WTC11 (cell line): Measurements from ENCODE around the gene ARHGAP22. TPM values are rescaled to one million over a fixed set of nuclear protein-coding genes. Genes with fewer than 3 reads are reported as not detected.

Source experiments
- ATAC-seq: fragments of 200-7000 bp; cut with Tn5 transposase; 2 replicates; pipeline ENCODE4 v1.10.0; 2021; ENCODE audit warnings: mild to moderate bottlenecking, moderate library complexity
- CTCF ChIA-PET: fragments of 300-600 bp; sonication (Branson Sonifier 250); formaldehyde crosslinking; loops from one replicate; lab custom pipeline; 2021; ENCODE audit warnings: antibody characterized with exemption; lab: Charles Lee
- POLR2A ChIA-PET: fragments of 350-600 bp; sonication (Branson Sonifier 250); formaldehyde crosslinking; loops from one replicate; lab custom pipeline; 2021; ENCODE audit warnings: antibody characterized with exemption; lab: Charles Lee
- DNase-seq: peaks from one replicate; pipeline ENCODE4 v3.0.0; 2021; ENCODE audit warnings: low spot score
- H3K27ac Mint-ChIP-seq: 2 replicates; pipeline ENCODE4 v1.8.0; 2021; ENCODE audit warnings: mixed read lengths
- H3K27me3 Mint-ChIP-seq: 2 replicates; pipeline ENCODE4 v1.8.0; 2021; ENCODE audit warnings: low read depth, mild to moderate bottlenecking, moderate library complexity, mixed read lengths
- H3K36me3 Mint-ChIP-seq: 2 replicates; pipeline ENCODE4 v1.8.0; 2021; ENCODE audit warnings: mixed read lengths
- H3K4me1 Mint-ChIP-seq: 2 replicates; pipeline ENCODE4 v1.8.0; 2022; ENCODE audit warnings: mixed read lengths
- H3K4me3 Mint-ChIP-seq: 2 replicates; pipeline ENCODE4 v1.8.0; 2021; ENCODE audit warnings: mild to moderate bottlenecking, moderate library complexity, mixed read lengths
- H3K9me3 Mint-ChIP-seq: 2 replicates; pipeline ENCODE4 v1.8.0; 2021; ENCODE audit warnings: mixed read lengths
- E2F1 ChIP-seq: sonication (generic); formaldehyde crosslinking; IDR thresholded peaks from 2 replicates; pipeline ENCODE4 v1.8.0; 2022; ENCODE audit warnings: mild to moderate bottlenecking, missing genetic modification reagents
- E2F4 ChIP-seq: sonication (generic); formaldehyde crosslinking; IDR thresholded peaks from 2 replicates; pipeline ENCODE4 v1.8.1; 2022; ENCODE audit warnings: low read depth, mild to moderate bottlenecking, moderate library complexity, missing genetic modification reagents, borderline replicate concordance
- ELF4 ChIP-seq: sonication (generic); formaldehyde crosslinking; IDR thresholded peaks from 2 replicates; pipeline ENCODE4 v1.8.1; 2022; ENCODE audit warnings: low read depth, mild to moderate bottlenecking, moderate library complexity, missing genetic modification reagents
- FOXJ3 ChIP-seq: sonication (generic); formaldehyde crosslinking; IDR thresholded peaks from 2 replicates; pipeline ENCODE4 v1.9.0; 2021; ENCODE audit warnings: missing genetic modification reagents, mild to moderate bottlenecking, borderline replicate concordance
- FOXP4 ChIP-seq: sonication (generic); formaldehyde crosslinking; IDR thresholded peaks from 2 replicates; pipeline ENCODE4 v1.8.0; 2022; ENCODE audit warnings: mild to moderate bottlenecking, missing genetic modification reagents
- IRF2 ChIP-seq: sonication (generic); formaldehyde crosslinking; IDR thresholded peaks from 2 replicates; pipeline ENCODE4 v1.8.0; 2022; ENCODE audit warnings: low read depth, missing genetic modification reagents, borderline replicate concordance
- JAZF1 ChIP-seq: fragments of 250-450 bp; sonication (Bioruptor Pico); IDR thresholded peaks from 2 replicates; pipeline ENCODE4 v1.9.0; 2021; ENCODE audit warnings: moderate library complexity, mild to moderate bottlenecking, inconsistent platforms
- MYBL2 ChIP-seq: sonication (generic); formaldehyde crosslinking; IDR thresholded peaks from 2 replicates; pipeline ENCODE4 v1.8.1; 2023; ENCODE audit warnings: mild to moderate bottlenecking, moderate library complexity, missing genetic modification reagents
- NR1H2 ChIP-seq: sonication (generic); formaldehyde crosslinking; IDR thresholded peaks from 2 replicates; pipeline ENCODE4 v1.9.0; 2021; ENCODE audit warnings: mild to moderate bottlenecking, moderate library complexity, missing genetic modification reagents
- NR3C1 ChIP-seq: sonication (generic); formaldehyde crosslinking; conservative IDR thresholded peaks from 2 replicates; pipeline ENCODE4 v1.8.1; 2023; ENCODE audit warnings: low read depth, mild to moderate bottlenecking, missing genetic modification reagents
- TP53 ChIP-seq: sonication (generic); formaldehyde crosslinking; IDR thresholded peaks from 2 replicates; pipeline ENCODE4 v1.8.1; 2023; ENCODE audit warnings: mild to moderate bottlenecking, missing genetic modification reagents
- ZNF121 ChIP-seq: sonication (generic); formaldehyde crosslinking; IDR thresholded peaks from 2 replicates; pipeline ENCODE4 v1.8.0; 2023; ENCODE audit warnings: missing genetic modification reagents
- ZNF138 ChIP-seq: sonication (generic); formaldehyde crosslinking; conservative IDR thresholded peaks from 2 replicates; pipeline ENCODE4 v1.8.1; 2022; ENCODE audit warnings: mild to moderate bottlenecking, moderate library complexity, missing genetic modification reagents
- ZNF671 ChIP-seq: fragments of 250-450 bp; sonication (Bioruptor Pico); IDR thresholded peaks from 2 replicates; pipeline ENCODE4 v1.8.0; 2021; ENCODE audit warnings: mild to moderate bottlenecking
- total RNA-seq: library from RNA; stranded (reverse); gene quantifications from 3 replicates; pipeline ENCODE4 v1.2.3, GENCODE V29; 2021
- TF ChIP-seq, protein P1 (sequence below): sonication (generic); formaldehyde crosslinking; IDR thresholded peaks from 2 replicates; pipeline ENCODE4 v1.8.0; 2022; ENCODE audit warnings: missing genetic modification reagents

Gene ARHGAP22
- total RNA-seq, 1 experiment from 2014 or later, result 8.6 TPM

DNA sequence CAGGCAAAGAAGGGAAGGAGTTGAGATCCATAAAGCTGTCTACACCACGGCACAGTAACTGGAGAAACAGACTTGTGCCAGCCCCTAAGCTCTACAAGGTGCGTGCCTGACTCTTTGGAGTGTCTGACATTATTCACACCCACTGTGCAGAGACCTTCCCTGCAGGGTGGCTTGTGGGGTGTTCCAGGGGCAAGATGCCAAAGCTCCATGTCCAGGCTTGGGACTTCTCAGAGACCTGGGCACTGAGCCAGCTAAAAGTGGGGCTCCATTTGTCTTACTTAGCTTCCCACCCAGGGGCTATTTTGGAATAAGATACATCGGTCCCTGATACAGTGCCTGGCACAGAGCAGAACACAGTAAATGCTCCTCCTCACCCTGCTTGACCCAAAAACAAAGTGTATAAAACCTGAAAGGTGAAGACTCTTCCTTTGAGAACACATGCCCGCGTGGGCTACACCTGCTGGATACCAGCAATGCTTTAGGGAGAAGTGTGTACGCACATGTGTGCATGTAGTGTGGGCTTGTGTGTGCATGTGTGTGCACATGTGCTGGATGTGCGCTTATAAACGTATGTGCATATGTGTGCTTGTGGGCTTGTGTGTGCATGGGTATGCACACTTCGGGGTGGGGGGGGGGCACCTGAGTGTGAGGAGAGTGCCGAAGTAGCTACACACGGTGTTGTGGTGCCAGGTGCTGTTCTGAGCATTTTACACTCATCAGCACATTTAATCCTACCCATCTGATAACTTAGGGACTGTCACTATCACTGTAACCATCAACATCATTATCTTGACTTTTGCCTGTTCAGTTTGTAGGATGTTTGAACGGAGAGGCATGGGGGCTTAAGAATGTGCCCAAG, 143.0 kb downstream of the ARHGAP22 start:
- POLR2A ChIA-PET, result no interaction called here
- peaks cover 17% of the 10 kb centered on the region for H3K4me1 Mint-ChIP-seq
- no peak for ATAC-seq
- H3K27ac Mint-ChIP-seq, result no peak overlapping the region
- no peak for DNase-seq
- CTCF ChIA-PET, result interaction anchor here (1.4 kb wide), 1 partner anchor 17 kb away, joined by 4 read pairs; no protein-coding TSS in a partner anchor
- peaks cover 6% of the 10 kb centered on the region for H3K27me3 Mint-ChIP-seq
- H3K36me3 Mint-ChIP-seq, result peaks cover 3% of the 10 kb centered on the region
- no peak for TF ChIP-seq JAZF1 (CRISPR knock-in tag)
- TF ChIP-seq TP53, result no peak
- TF ChIP-seq, protein P1, sequence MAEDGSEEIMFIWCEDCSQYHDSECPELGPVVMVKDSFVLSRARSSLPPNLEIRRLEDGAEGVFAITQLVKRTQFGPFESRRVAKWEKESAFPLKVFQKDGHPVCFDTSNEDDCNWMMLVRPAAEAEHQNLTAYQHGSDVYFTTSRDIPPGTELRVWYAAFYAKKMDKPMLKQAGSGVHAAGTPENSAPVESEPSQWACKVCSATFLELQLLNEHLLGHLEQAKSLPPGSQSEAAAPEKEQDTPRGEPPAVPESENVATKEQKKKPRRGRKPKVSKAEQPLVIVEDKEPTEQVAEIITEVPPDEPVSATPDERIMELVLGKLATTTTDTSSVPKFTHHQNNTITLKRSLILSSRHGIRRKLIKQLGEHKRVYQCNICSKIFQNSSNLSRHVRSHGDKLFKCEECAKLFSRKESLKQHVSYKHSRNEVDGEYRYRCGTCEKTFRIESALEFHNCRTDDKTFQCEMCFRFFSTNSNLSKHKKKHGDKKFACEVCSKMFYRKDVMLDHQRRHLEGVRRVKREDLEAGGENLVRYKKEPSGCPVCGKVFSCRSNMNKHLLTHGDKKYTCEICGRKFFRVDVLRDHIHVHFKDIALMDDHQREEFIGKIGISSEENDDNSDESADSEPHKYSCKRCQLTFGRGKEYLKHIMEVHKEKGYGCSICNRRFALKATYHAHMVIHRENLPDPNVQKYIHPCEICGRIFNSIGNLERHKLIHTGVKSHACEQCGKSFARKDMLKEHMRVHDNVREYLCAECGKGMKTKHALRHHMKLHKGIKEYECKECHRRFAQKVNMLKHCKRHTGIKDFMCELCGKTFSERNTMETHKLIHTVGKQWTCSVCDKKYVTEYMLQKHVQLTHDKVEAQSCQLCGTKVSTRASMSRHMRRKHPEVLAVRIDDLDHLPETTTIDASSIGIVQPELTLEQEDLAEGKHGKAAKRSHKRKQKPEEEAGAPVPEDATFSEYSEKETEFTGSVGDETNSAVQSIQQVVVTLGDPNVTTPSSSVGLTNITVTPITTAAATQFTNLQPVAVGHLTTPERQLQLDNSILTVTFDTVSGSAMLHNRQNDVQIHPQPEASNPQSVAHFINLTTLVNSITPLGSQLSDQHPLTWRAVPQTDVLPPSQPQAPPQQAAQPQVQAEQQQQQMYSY, result no peak
- TF ChIP-seq ZNF138 (CRISPR knock-in tag), result no peak
- TF ChIP-seq MYBL2, result no peak
- TF ChIP-seq ELF4 (CRISPR knock-in tag), result no peak
- no peak for TF ChIP-seq ZNF671
- TF ChIP-seq IRF2 (CRISPR knock-in tag), result no peak
- TF ChIP-seq NR3C1, result no peak
- TF ChIP-seq E2F1, result no peak
- peaks cover 5% of the 10 kb centered on the region; the same call in 1 of the 2 replicates for H3K9me3 Mint-ChIP-seq
- no peak overlapping the region for H3K4me3 Mint-ChIP-seq

DNA sequence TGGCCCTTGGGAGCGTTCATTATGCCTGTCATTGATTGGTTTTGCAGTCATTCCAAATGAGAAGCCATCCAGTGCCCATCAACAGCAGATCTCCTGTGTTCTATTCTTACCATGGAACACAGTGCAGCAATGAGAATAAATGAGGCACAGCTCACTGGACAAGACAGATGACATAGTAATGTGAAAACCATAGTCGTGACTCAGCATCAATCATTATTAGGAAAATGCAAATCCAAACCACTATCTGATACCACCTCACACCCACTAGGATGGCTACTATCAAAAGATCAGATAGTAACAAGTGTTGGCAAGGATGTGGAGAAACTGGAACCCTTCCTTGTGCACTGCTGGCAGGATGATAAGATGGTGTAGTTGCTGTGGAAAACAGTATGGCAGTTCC, 144.7 kb downstream of the ARHGAP22 start:
- Mint-ChIP-seq H3K27me3 (no peaks in the 10 kb centered on the region), H3K9me3 (peaks cover 5% of the 10 kb centered on the region; the same call in 1 of the 2 replicates), H3K36me3 (peaks cover 3% of the 10 kb centered on the region), H3K4me3 (no peak overlapping the region), H3K4me1 (peaks cover 15% of the 10 kb centered on the region), H3K27ac (no peak overlapping the region)
- TF ChIP-seq FOXP4 (CRISPR knock-in tag) (no peak), NR1H2 (CRISPR knock-in tag) (no peak)
- POLR2A ChIA-PET, result no interaction called here
- ATAC-seq, result no peak
- no peak for DNase-seq
- CTCF ChIA-PET, result interaction anchor here (0.6 to 1.9 kb wide), 9 partner anchors 10 to 264 kb away, joined by 3 to 24 read pairs (median 3); no protein-coding TSS in a partner anchor

- ATAC-seq (peak; percentile 69), DNase-seq (peak; percentile 58)
- POLR2A ChIA-PET, result no interaction called here
- Mint-ChIP-seq H3K9me3 (peaks cover 5% of the 10 kb centered on the region; the same call in 1 of the 2 replicates), H3K4me1 (peaks cover 17% of the 10 kb centered on the region; the same call in 1 of the 2 replicates), H3K27me3 (no peaks in the 10 kb centered on the region), H3K27ac (no peak overlapping the region), H3K4me3 (no peak overlapping the region), H3K36me3 (peaks cover 3% of the 10 kb centered on the region)
- CTCF ChIA-PET, result interaction anchor here (0.6 to 1.9 kb wide), 11 partner anchors 11 to 264 kb away, joined by 3 to 24 read pairs (median 3); no protein-coding TSS in a partner anchor
- TF ChIP-seq, protein P1, result no peak
- TF ChIP-seq ZNF121 (CRISPR knock-in tag) (peak; percentile 62; the same call in 1 of the 2 replicates), FOXJ3 (no peak), E2F4 (CRISPR knock-in tag) (no peak), MYBL2 (0 out of 2 replicates have a peak, but pooled peaks have one; percentile 23)
Measured at GRCh38 chr10:48459270-48460150, 145.4 kb downstream of the ARHGAP22 start.
